Measurements from ENCODE around the gene FAM98C.

Gene FAM98C

GRCh38 chr19:38457690-38458405 is 55.0 kb downstream of the FAM98C start:
- no peak overlapping the region for H3K4me3 ChIP-seq (ENCODE audit: low read depth, low read length)
- no peak for TF ChIP-seq CTCF (IDR thresholded peaks at IDR 0.05; ENCODE audit: low read depth, low read length)
